K562 treated with DMSO at 1 percent for 48 hours (cell line): Measurements from ENCODE around the gene XKR7. TPM values are rescaled to one million over a fixed set of nuclear protein-coding genes. Genes with fewer than 3 reads are reported as not detected.

ENCODE experiments used
- total RNA-seq: library from RNA; unstranded; fragments of 300-600 nt; gene quantifications from 2 replicates; pipeline ENCODE4 v1.2.3, GENCODE V29; 2022; ENCODE audit warnings: low replicate concordance; ENCODE audit errors: extremely low read depth

The XKR7 gene, protein sequence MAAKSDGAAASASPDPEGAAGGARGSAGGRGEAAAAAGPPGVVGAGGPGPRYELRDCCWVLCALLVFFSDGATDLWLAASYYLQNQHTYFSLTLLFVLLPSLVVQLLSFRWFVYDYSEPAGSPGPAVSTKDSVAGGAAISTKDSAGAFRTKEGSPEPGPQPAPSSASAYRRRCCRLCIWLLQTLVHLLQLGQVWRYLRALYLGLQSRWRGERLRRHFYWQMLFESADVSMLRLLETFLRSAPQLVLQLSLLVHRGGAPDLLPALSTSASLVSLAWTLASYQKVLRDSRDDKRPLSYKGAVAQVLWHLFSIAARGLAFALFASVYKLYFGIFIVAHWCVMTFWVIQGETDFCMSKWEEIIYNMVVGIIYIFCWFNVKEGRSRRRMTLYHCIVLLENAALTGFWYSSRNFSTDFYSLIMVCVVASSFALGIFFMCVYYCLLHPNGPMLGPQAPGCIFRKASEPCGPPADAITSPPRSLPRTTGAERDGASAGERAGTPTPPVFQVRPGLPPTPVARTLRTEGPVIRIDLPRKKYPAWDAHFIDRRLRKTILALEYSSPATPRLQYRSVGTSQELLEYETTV
- not detected in 2 replicates for total RNA-seq

DNA sequence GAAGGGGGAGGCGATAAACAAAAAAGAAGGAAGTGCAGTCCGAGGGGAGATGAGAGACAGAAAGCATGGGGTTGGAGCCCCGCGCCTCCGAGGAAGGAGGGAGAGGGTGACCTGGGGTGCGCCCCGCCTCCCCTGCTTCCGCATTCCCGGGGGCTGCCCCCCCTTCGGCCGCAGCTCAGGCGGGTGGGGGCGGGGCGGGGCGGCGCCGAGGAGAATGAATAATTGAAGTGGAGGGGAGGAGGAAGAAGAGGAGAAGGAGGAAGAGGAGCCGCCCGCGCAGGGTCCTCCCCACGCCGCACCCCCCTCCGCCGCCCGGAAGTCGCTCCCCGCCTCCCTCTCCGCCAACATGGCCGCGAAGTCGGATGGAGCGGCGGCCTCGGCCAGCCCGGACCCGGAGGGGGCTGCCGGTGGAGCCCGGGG lies at the start of gene XKR7:
Gene XKR7, plus strand, starts transcription at position 322 of the 420 bp plus-strand sequence. Its CDS starts 25 bp downstream, at position 347.

DNA sequence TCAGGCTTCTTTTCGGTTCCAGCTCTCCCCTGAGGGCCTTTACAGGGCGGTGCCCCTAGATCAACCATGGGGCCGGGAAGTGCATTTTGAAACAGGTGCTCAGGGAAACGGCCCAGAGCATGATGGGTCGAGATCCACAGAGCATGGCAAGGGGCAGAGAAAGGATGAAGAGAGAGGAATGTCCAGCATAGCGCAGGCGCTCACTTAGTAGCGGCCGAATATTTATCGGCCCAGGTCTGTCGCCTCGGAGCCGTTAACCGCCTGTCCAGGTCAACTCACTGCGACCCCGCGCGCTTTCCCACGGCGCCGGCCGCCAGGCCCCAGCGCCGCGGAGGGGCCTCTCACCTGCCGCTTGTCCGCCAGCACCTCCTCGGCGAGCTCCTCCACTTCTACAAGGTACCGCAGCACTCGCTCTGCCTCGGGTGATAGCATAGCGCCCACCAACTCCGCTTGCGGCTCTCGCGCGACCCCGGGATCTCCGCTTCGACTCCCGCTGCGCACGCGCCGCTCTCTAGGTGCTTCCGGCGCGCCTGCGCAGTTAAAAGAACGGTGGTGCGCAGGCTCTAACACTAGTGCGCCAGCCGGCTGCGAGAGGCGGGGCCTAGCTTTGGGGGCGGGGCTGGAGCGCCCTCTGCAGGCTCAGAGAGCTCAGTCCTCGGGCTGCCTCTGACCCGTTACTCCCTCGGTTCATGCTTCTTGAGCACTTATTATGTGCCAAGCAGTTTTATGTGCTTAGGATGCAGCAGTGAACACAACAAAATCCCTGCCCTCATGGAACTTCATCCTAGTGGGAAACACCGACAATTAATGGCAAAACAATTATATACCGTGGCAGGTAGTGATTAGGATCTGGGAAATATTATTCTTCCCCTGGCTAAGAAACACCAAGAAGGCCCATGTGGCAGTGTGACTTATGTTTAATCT lies 16.2 kb upstream of the XKR7 start, which contains the start of gene PDRG1:
Gene PDRG1, minus strand, starts transcription at position 517 of the 924 bp plus-strand sequence. Its CDS starts 85 bp downstream, at position 432.

DNA sequence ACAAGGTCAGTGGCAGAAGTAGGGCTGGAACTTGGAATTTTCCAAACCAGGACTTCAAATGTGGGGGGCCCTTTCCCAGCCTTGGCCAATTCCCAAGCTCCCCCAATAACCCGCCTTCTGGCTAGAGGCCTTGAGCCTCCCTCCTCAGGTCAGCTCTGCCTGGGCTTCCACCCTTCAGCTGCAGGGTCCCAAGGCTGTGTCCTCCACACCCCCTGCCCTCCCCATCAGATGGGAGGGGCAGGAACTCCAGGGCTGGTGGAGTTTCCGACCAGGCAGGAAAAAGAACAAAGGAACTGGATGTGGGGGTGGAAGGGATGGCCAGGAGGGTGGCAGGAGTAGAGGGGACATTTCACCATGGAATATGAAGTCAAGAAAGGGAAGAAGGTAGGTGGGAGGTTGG lies 42.1 kb downstream of the XKR7 start, which contains the start of gene CCM2L:
Gene CCM2L, plus strand, starts transcription at position 338 of the 400 bp plus-strand sequence. Its CDS starts 17 bp downstream, at position 355.

DNA sequence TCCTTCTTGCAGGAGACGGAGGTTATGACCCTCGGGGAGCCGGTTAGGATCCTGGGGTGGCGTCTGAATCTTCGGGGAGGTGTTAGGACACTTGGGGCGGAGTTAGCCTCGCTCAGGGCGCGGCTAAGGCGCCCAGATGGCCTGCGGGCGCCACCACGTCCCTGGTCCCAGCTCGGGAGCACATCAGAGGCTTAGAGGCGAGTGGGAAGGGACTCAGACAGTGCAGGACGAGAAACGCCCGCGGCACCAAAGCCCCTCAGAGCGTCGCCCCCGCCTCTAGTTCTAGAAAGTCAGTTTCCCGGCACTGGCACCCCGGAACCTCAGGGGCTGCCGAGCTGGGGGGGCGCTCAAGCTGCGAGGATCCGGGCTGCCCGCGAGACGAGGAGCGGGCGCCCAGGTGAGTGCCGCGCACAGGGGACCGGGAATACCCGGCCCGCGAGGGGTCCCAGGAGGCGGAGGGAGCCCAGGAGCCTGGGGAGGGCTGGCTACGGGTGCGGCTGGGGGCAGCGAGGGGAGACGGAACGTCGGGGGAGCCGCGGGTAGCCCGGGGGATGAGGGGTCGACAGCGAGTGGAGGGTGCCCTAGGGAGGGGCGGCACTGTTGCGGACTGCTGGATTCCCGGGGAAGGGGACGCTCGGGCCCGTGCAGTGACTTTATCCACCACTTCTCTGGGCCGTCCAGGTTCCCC lies 84.3 kb downstream of the XKR7 start, which contains the start of gene HCK:
Gene HCK, plus strand, starts transcription at position 153 of the 688 bp plus-strand sequence.

Other genes with a start within 250 kb of the XKR7 start
- gene BCL2L1, start 245.3 kb upstream of the XKR7 start, total RNA-seq = not detected in 2 replicates
- 210 TPM in 1 of 2 replicates, not detected in the other for gene TPX2, start 228.9 kb upstream of the XKR7 start, total RNA-seq
- not detected in 2 replicates for gene MYLK2, start 148.8 kb upstream of the XKR7 start, total RNA-seq
- gene FOXS1, start 122.5 kb upstream of the XKR7 start, total RNA-seq = not detected in 2 replicates
- not detected in 2 replicates for gene DUSP15, start 97.6 kb upstream of the XKR7 start, total RNA-seq
- gene TTLL9, start 97.5 kb upstream of the XKR7 start, total RNA-seq = not detected in 2 replicates
- not detected in 2 replicates for gene PDRG1, start 16.1 kb upstream of the XKR7 start, total RNA-seq
- not detected in 2 replicates for gene CCM2L, start 42.3 kb downstream of the XKR7 start, total RNA-seq
- gene HCK, start 84.1 kb downstream of the XKR7 start, total RNA-seq = not detected in 2 replicates
- not detected in 2 replicates for gene TM9SF4, start 141.6 kb downstream of the XKR7 start, total RNA-seq
- not detected in 2 replicates for gene PLAGL2, start 239.6 kb downstream of the XKR7 start, total RNA-seq
- gene POFUT1, start 239.7 kb downstream of the XKR7 start, total RNA-seq = not detected in 2 replicates